ENCODE results near the gene UBA6. TPM values are rescaled to one million over a fixed set of nuclear protein-coding genes. Genes with fewer than 3 reads are reported as not detected.
A peak's percentile ranks its signal among the peaks of the same experiment; 100 is the strongest.

The UBA6 gene
- 85.1 and 88.9 TPM in 2 replicates for total RNA-seq
- long read RNA-seq, full-length matches to known transcripts = 24 of 62 reads
- long read RNA-seq, partial matches to known transcripts = 26 of 62 reads
- long read RNA-seq, other reads (novel, unspliced or antisense) = 12 of 62 reads

DNA sequence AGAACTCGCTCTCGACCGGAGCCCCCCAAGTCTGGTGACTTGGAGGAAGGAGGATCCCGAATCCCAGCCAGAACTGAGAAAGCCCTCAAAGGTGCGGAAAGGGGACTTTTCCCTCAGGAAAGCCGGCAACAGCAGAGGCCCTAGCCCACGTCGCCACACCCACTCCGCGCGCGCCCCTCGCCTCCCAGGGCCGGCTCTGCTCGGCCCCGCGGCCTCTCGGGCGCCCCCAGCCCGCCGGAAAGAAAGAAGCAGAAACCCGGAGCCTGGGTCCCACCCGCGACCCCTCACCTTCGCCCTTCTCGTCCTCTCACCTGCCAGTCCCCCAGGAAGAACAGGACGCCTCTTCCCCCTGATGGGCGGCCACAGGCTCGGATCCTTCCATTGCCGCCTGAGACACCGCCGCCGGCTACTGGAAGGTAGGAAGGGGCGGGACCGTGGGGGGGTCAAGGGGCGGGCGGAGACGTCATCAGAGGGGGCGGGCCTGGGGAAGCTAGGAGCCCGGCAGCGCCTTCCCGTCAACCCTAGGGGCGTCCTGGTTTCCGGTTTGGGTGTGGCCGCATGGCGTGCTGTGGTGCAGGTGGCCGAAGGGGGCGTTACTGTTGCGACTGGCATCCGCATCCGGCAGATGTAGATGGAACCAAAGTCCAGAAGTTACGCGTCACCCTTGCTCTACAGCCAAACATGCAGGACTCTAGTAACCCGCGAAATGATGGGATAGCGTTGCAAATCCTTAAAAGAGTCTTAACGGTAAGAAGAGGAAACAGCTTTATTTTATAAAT lies at the start of gene UBA6:
Gene UBA6 (minus strand): TSS at position 418 of the 779 bp plus-strand sequence. CDS start 36 bp downstream, at position 382.
- Mint-ChIP-seq H3K9me3 (ENCODE audit: low read depth) (no peaks in the 10 kb centered on the region), H3K4me1 (ENCODE audit: low read depth) (peaks cover 8% of the 10 kb centered on the region), H3K36me3 (ENCODE audit: insufficient read depth) (peaks cover 12% of the 10 kb centered on the region), H3K4me3 (ENCODE audit: low read depth) (peak within 1 kb of the TSS; percentile 73), H3K27ac (peak within 1 kb of the TSS; percentile 98), H3K27me3 (no peaks in the 10 kb centered on the region)
- TF ChIP-seq, protein P1, sequence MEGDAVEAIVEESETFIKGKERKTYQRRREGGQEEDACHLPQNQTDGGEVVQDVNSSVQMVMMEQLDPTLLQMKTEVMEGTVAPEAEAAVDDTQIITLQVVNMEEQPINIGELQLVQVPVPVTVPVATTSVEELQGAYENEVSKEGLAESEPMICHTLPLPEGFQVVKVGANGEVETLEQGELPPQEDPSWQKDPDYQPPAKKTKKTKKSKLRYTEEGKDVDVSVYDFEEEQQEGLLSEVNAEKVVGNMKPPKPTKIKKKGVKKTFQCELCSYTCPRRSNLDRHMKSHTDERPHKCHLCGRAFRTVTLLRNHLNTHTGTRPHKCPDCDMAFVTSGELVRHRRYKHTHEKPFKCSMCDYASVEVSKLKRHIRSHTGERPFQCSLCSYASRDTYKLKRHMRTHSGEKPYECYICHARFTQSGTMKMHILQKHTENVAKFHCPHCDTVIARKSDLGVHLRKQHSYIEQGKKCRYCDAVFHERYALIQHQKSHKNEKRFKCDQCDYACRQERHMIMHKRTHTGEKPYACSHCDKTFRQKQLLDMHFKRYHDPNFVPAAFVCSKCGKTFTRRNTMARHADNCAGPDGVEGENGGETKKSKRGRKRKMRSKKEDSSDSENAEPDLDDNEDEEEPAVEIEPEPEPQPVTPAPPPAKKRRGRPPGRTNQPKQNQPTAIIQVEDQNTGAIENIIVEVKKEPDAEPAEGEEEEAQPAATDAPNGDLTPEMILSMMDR (IDR thresholded peaks at IDR 0.05; ENCODE audit: unreplicated experiment) = peak; percentile 61
- DNase-seq (ENCODE audit: low spot score, unreplicated experiment) = peak; percentile 91

DNA sequence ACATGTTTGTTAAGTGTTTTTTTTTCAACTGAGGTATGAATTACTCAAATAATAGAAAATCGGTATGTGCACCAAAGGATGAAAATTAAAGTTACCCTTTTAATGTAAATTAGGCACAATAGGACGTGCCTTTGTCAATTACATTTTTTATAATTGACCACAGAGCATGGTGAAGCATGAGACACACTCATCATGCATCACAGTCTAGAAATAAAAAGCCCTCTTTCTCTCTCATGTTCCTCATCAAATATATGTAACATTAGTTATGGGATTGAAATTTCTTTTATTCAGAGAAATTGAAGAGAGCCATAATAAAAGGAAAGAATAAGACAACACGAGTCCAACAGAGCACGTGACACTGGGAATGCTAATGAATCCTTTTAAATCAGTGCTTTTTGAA lies 49.7 kb upstream of the UBA6 start:
- Mint-ChIP-seq H3K4me3 (ENCODE audit: low read depth) (no peak overlapping the region), H3K9me3 (ENCODE audit: low read depth) (no peaks in the 10 kb centered on the region), H3K4me1 (ENCODE audit: low read depth) (peaks cover 6% of the 10 kb centered on the region), H3K27ac (no peak overlapping the region), H3K27me3 (no peaks in the 10 kb centered on the region), H3K36me3 (ENCODE audit: insufficient read depth) (no peaks in the 10 kb centered on the region)
- TF ChIP-seq, protein P1 (IDR thresholded peaks at IDR 0.05; ENCODE audit: unreplicated experiment) = no peak
- no peak for DNase-seq (ENCODE audit: low spot score, unreplicated experiment)

DNA sequence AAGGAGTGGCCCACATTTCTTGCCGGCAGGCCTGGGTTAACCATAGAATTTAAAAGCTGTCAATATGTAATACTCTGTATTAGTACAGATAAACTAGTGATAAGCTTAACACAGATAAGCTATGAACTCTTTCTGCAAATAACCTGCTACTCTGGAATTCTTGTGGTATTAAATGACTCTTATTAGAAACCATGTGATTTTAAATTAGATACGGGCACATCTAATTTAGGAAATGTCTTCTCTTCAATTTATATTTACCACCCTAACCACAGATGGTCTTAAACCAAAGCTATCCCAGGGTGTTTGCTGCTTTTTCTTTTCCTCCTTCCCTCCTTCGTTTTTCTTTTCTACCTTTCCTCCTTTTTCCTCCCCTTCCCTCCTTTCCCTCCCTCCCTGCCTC lies 48.3 kb upstream of the UBA6 start:
- TF ChIP-seq, protein P1 (IDR thresholded peaks at IDR 0.05; ENCODE audit: unreplicated experiment) = no peak
- no peak for DNase-seq (ENCODE audit: low spot score, unreplicated experiment)
- Mint-ChIP-seq H3K9me3 (ENCODE audit: low read depth) (no peaks in the 10 kb centered on the region), H3K4me3 (ENCODE audit: low read depth) (no peak overlapping the region), H3K36me3 (ENCODE audit: insufficient read depth) (no peaks in the 10 kb centered on the region), H3K4me1 (ENCODE audit: low read depth) (peaks cover 12% of the 10 kb centered on the region), H3K27ac (no peak overlapping the region), H3K27me3 (no peaks in the 10 kb centered on the region)

- H3K4me1 Mint-ChIP-seq (ENCODE audit: low read depth) = peaks cover 12% of the 10 kb centered on the region
- H3K27me3 Mint-ChIP-seq = no peaks in the 10 kb centered on the region
- no peaks in the 10 kb centered on the region for H3K36me3 Mint-ChIP-seq (ENCODE audit: insufficient read depth)
- H3K4me3 Mint-ChIP-seq (ENCODE audit: low read depth) = no peak overlapping the region
- no peak for DNase-seq (ENCODE audit: low spot score, unreplicated experiment)
- H3K9me3 Mint-ChIP-seq (ENCODE audit: low read depth) = no peaks in the 10 kb centered on the region
- TF ChIP-seq, protein P1 (IDR thresholded peaks at IDR 0.05; ENCODE audit: unreplicated experiment) = peak; percentile 76
- no peak overlapping the region for H3K27ac Mint-ChIP-seq
Observed at GRCh38 chr4:67746797-67747495, 46.0 kb upstream of the UBA6 start.

DNA sequence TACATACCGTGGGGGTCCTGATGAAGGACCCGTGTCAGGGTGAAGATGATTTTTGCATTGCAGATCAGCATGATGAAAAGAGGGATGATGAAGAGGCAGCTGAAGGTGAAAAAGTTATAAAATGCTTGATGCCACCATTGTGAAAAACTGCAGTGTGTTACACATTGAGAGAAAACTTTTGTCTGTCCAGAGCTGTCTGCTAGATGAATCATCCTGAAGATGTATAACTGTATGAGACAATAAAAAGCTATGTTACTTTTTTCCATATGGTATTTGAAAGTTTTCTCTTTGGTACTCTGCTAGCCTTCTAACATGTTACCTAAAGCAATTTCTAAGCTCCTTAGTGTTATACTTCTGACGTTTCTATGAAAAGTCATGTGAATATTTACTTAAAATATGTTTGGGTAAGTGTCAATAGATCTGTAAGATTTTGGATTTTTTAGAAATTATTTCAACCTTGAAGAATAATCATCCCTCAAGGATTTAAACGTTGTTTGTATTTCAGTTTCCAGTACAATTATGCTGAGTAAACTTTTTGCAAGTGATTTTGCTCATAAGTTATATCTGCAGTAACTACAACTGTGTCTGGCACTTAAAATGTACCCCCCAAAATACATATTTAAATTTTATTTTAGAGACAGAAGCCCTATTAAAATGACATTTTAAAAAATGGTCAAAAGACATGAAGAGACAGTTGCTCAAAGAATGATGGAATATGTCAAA lies 43.8 kb upstream of the UBA6 start:
- H3K4me1 Mint-ChIP-seq (ENCODE audit: low read depth) = peaks cover 10% of the 10 kb centered on the region
- no peak for DNase-seq (ENCODE audit: low spot score, unreplicated experiment)
- no peak overlapping the region for H3K27ac Mint-ChIP-seq
- H3K36me3 Mint-ChIP-seq (ENCODE audit: insufficient read depth) = no peaks in the 10 kb centered on the region
- H3K9me3 Mint-ChIP-seq (ENCODE audit: low read depth) = no peaks in the 10 kb centered on the region
- H3K27me3 Mint-ChIP-seq = no peaks in the 10 kb centered on the region
- H3K4me3 Mint-ChIP-seq (ENCODE audit: low read depth) = no peak overlapping the region
- TF ChIP-seq, protein P1 (IDR thresholded peaks at IDR 0.05; ENCODE audit: unreplicated experiment) = no peak
